GM19025 (cell line): ENCODE data around the gene PRMT1.
A peak's percentile ranks its signal among the peaks of the same experiment; 100 is the strongest.
"Not testable (repeated sequence)": the region's sequence is repeated elsewhere in the genome, so short reads cannot be mapped to it uniquely, and the experiment has no call there.

Experiments
- ATAC-seq: cut with Tn5 transposase; IDR thresholded peaks from one replicate; pipeline ENCODE4 v1.9.1; 2021; ENCODE audit warnings: mild to moderate bottlenecking, low read depth, moderate library complexity; ENCODE audit not compliant: unreplicated experiment

Gene PRMT1

DNA sequence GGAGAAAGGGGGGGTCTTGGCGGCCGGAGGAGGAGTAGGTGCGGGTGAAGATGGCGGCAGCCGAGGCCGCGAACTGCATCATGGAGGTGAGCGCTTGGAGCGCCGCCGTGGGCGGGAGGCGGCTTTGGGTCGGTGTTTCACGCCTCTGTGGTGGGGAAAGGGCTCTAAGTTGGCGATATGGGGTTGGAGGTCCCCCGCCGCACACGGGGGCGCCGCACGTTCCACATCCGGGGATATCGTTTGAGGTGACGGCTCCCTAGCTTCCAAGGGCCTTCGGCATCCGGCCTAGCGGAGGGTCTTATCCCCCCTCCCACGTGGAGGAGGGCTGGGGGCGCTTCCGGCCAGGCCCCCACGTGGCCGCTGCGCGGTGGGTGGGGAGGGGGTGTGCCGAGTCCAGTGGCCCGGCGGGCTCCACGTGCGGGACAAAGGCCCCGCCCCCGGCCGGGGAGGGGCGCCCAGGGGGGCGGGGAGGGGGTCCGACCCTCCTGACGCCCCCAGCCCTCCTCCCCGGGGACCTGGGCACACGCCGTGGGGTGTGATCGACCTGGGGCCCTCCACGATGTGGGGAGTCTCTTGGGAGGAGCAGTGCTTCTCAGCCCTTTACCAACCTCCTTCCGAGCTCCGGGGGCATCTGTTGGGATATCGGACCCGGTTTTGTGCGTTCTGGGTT lies at the start of gene PRMT1:
Gene PRMT1, plus strand, starts transcription at position 41 of the 670 bp plus-strand sequence. Its CDS starts 10 bp downstream, at position 51.
- ATAC-seq: no peak

DNA sequence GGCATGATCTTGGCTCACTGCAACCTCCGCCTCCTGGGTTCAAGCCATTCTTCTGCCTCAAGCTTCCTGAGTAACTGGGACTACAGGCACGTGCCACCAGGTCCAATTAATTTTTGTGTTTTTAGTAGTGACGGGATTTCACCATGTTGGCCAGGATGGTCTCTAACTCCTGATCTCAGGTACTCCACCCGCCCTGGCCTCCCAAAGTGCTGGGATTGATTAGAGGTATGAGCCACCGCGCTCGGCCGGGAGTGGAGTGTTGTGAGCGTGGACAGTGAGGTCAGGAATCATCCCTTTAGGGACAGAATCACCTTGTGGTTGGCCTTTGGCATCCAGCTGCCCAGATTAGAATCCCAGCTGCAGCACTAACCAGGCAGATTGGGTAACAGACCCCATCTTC lies 47.4 kb upstream of the PRMT1 start:
- no peak for ATAC-seq

GRCh38 chr19:49631014-49631588 lies 46.0 kb upstream of the PRMT1 start:
- no peak for ATAC-seq

- no peak for ATAC-seq
These were observed 45.4 kb upstream of the PRMT1 start for GRCh38 chr19:49631610-49632192.

- ATAC-seq: no peak
These were observed 44.5 kb upstream of the PRMT1 start for GRCh38 chr19:49632576-49632975.

- not testable (repeated sequence) for ATAC-seq
These were observed 43.8 kb upstream of the PRMT1 start for GRCh38 chr19:49633273-49633672.

DNA sequence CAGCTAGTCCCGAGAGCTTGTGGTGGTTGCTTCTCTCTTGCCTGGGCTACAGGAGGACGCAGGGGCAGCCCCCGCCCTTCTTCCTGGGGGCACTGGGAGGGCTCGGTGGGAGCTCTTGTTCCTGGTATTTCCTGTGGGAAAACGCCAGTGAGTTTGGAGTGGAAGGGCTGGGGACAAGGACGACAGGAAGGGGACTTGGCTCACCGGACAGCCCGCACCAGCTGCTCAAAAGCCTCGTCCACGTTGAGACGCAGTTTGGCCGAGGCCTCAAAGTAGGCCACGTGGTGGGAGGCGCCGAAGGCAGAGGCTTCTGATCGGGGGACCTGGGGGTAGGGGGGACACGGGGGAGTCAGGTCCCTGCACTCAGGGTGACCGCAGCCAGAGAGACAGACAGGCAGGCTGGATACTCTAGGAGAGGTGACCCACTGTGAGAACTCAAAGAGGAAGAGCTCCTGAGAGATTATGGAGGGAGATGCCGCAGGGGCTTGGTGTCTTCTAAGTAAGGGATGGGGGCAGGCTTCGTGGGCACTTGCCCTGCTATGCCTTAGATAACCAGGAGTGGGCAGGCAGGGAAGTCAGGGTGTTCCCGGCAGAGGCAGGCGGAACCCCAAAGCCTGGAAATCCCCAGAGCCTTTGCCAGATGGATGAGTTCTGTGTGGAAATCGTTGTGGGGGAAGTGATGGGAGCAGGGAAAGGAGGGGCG lies 41.4 kb upstream of the PRMT1 start:
- no peak for ATAC-seq

GRCh38 chr19:49636233-49636932 lies 40.7 kb upstream of the PRMT1 start:
- ATAC-seq: no peak

- no peak for ATAC-seq
These were observed 39.0 kb upstream of the PRMT1 start for GRCh38 chr19:49637821-49638738.

DNA sequence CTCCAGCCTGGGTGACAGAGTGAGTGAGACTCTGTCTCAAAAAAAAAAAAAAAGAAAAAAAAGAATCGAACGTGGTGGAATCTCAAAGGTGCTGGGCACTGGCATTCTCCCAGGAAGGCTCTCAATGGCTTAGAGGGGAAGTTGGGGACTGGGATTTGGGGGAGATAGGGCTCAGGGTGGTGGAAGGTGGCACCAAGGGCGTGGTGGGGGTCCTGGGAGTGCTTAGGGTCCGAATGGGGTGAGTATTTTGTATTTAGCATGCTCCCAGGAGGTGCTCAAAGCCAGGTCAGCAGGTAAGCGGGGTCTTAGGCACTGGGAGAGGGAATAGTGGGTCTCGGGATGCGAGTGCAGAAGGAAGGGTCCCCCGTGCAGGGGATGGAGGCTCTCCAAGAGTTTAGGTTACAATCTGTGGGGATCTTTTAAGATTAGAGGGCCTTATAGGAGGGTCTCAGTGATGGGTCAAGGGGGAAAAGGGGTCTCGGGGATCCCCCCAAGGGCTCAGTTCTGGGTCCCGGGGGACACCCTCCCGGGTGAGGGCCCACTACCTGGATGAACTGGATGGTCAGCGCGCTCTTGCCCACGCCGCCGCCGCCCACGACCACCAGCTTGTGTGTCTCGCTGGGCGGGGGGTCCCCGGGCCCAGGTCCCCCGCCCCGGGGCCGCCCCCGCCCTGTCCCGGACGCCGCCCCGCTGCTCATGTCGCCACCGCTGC lies 37.5 kb upstream of the PRMT1 start:
- ATAC-seq: no peak

GRCh38 chr19:49640113-49640898 lies 36.8 kb upstream of the PRMT1 start, which contains the start of gene RRAS:
RRAS (minus strand) TSS chr19:49640143; CDS start chr19:49640098, 45 bp downstream.
- peak; percentile 50 for ATAC-seq

GRCh38 chr19:49641688-49642491 lies 35.2 kb upstream of the PRMT1 start, which contains the start of gene SCAF1:
SCAF1 (plus strand) TSS chr19:49642209; CDS start chr19:49645027, 2,818 bp downstream.
- ATAC-seq: peak; percentile 63

DNA sequence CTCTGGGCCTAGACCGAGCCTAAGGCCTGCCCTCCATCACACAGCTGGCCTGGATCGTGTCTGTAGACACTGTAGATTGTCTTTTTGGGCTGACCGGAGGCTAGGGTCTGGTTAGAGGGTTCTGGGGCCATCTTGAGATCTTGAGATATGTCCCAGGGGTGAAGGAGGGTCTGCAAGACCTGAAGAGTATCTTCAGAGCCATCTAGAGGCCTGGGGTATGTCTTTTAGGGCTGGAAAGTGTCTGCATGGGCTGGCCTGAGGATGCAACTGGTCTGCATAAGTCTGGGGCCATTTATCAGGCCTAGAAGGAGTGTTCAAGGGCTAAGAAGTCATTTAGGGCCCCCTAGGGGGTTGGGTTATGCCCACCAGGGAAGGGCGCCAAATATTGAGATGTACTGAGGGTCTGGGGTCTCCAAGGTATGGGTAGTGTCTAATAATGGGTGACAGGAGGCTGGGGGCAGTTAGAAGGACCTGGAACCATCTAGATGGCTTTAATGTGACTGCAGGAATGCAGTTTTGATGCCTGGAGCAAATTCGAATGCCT lies 34.5 kb upstream of the PRMT1 start:
- ATAC-seq: no peak

DNA sequence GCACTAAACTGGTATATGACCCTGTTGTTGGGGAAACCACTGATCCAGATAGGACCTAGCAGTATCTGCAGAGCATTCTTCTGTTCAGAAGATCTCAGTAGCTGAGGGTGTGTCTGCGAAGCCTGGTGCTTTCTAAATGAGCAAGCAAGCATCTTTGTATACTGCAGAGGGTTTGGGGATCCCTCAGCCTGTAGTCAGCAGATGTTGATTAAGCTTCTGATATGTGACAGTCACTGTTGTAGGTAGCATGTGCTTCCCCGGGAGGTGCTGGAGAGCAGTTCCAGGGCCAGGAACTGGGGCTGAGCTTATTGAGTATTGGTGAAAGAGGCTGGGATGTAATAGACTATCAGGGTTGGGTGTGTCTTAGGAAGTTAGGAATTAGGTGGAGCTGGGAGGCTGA lies 33.6 kb upstream of the PRMT1 start:
- no peak for ATAC-seq

- ATAC-seq: no peak
These were observed 31.5 kb upstream of the PRMT1 start for GRCh38 chr19:49645592-49645991.

DNA sequence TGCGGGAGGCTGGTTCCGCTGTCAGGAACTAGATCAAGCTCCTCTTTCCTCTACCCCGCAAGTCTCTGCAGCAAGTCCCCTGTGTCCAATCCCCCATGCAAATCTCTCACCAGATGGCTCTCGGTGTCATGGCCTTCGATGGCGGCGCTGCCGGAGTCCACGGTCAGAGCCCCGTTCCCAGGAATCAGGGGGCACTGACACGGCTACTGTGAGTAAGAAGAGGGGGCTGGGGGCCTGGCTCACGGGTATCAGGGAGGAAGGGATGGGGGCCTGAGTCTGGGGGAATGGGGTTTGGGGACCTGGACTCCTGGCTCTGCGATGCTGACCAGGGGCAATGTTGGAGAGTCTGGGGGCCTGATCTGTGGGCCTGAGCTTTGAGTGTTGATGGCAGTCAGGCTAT lies 31.1 kb upstream of the PRMT1 start:
- no peak for ATAC-seq

- no peak for ATAC-seq
These were observed 30.5 kb upstream of the PRMT1 start for GRCh38 chr19:49646586-49646985.
